Kidney (tissue), 14 donors: ENCODE data around the gene SAFB. TPM values are rescaled to one million over a fixed set of nuclear protein-coding genes. Genes with fewer than 3 reads are reported as not detected.
A peak's percentile ranks its signal among the peaks of the same experiment; 100 is the strongest.

Source experiments
- DNase-seq, 5 donors: peaks; one replicate each; pipeline ENCODE4 v3.0.0-alpha.2; 2013 to 2020
- FAIRE-seq: peaks from 2 replicates; lab custom pipeline; 2012; peaks lifted over from hg19 to GRCh38; lab: Jason Lieb, UNC
- H3K27ac ChIP-seq, 2 donors: one replicate each; pipeline ENCODE4 v1.7.0; 2013; ENCODE audit warnings: low read depth in 2 of 2, low read length in 2 of 2, inconsistent platforms in 1 of 2
- H3K27me3 ChIP-seq: one replicate; pipeline ENCODE4 v1.7.1; 2013; ENCODE audit warnings: low read length, inconsistent platforms; ENCODE audit not compliant: control insufficient read depth, insufficient read depth
- H3K36me3 ChIP-seq, 3 donors: one replicate each; pipeline versions ENCODE4 v1.7.0 to v1.7.1; 2013; ENCODE audit warnings: low read length in 3 of 3, control low read depth in 1 of 3, inconsistent platforms in 1 of 3; ENCODE audit not compliant: insufficient read depth in 3 of 3, control insufficient read depth in 2 of 3
- H3K4me1 ChIP-seq, 3 donors: one replicate each; pipeline versions ENCODE4 v1.7.0 to v1.7.1; 2013; ENCODE audit warnings: low read length in 3 of 3, inconsistent platforms in 1 of 3, low read depth in 1 of 3; ENCODE audit not compliant: control insufficient read depth in 2 of 3, insufficient read depth in 2 of 3
- H3K4me3 ChIP-seq, 3 donors: one replicate each; pipeline versions ENCODE4 v1.7.0 to v1.8.1; 2013; ENCODE audit warnings: low read length in 3 of 3, control low read depth in 1 of 3, inconsistent platforms in 1 of 3
- H3K9ac ChIP-seq, 3 donors: one replicate each; pipeline versions ENCODE4 v1.7.0 to v1.7.1; 2013; ENCODE audit warnings: low read length in 3 of 3, control low read depth in 1 of 3, inconsistent platforms in 1 of 3
- H3K9me3 ChIP-seq, 3 donors: one replicate each; pipeline versions ENCODE4 v1.7.0 to v1.7.1; 2013; ENCODE audit warnings: low read length in 3 of 3, control low read depth in 1 of 3, inconsistent platforms in 1 of 3; ENCODE audit not compliant: control insufficient read depth in 2 of 3, insufficient read depth in 1 of 3
- CTCF ChIP-seq: IDR thresholded peaks from 3 replicates; pipeline ENCODE4 v1.5.1; 2012; ENCODE audit warnings: mild to moderate bottlenecking, moderate library complexity, borderline replicate concordance; ENCODE audit not compliant: insufficient read depth; ENCODE audit errors: extremely low read depth
- intact Hi-C: fragments of 100-400 bp; cut with DNase I; formaldehyde crosslinking; loops from one replicate; pipeline ENCODE4 v1.11.1; 2022
- polyA plus RNA-seq: library from polyadenylated mRNA; stranded (reverse); fragments of 350-450 nt; fragmentation: Illumina TruSeq; extraction: RNeasy Lipid Tissue Mini Kit (QIAGEN cat#74804); gene quantifications from one replicate; pipeline ENCODE4 v1.2.3, GENCODE V29; 2014; ENCODE audit warnings: low read depth, low replicate concordance; ENCODE audit not compliant: insufficient read depth
- total RNA-seq: library from RNA; stranded (reverse); fragmentation: NEBNext Ultra II Directional; extraction: Animal tissue kit (Norgen Biotek cat#: 25700); gene quantifications from one replicate; pipeline ENCODE4 v1.2.1, GENCODE V29; 2021
- donor health status: control.
- donor health status: control.
- donor health status: control.
- donor health status: control.
- donor health status: control.
- donor health status: DM: yes; HTN: yes; CAD: no.
- donor health status: Normal renal cell carcinoma (clear cell type).

Gene SAFB
- total and polyA plus RNA-seq, 2 donors from 2014 or later = 35.0 to 88.6 TPM

- Histone ChIP-seq H3K36me3 (no peaks in the 10 kb centered on the region), H3K4me1 (peaks cover 0 to 12% (median 5%) of the 10 kb centered on the region in 3 donors), H3K27me3 (no peaks in the 10 kb centered on the region), H3K27ac (no peak overlapping the region), H3K9ac (no peak overlapping the region), H3K4me3 (no peak overlapping the region), H3K9me3 (no peaks in the 10 kb centered on the region)
- intact Hi-C loops = no loop called here
- DNase-seq (no peak), FAIRE-seq (no peak)
- no peak for TF ChIP-seq CTCF
These were observed 54.7 kb downstream of the SAFB start for GRCh38 chr19:5677580-5677979.

GRCh38 chr19:5678071-5678718 lies 55.3 kb downstream of the SAFB start:
- H3K9me3 ChIP-seq = no peaks in the 10 kb centered on the region
- no peaks in the 10 kb centered on the region for H3K36me3 ChIP-seq
- H3K4me1 ChIP-seq = peaks cover 0 to 12% (median 5%) of the 10 kb centered on the region in 3 donors
- FAIRE-seq (no peak), DNase-seq (peak in 1 of 5 donors; percentile 57)
- H3K27ac ChIP-seq = no peak overlapping the region
- H3K4me3 ChIP-seq = no peak overlapping the region
- no peak for TF ChIP-seq CTCF
- H3K9ac ChIP-seq = no peak overlapping the region
- H3K27me3 ChIP-seq = no peaks in the 10 kb centered on the region
- intact Hi-C loops = no loop called here

GRCh38 chr19:5679289-5680083 lies 56.6 kb downstream of the SAFB start:
- DNase-seq = peak in 2 of 5 donors; percentile 77 to 86
- TF ChIP-seq CTCF = no peak
- Histone ChIP-seq H3K4me1 (peaks cover 0 to 12% (median 5%) of the 10 kb centered on the region in 3 donors), H3K27ac (peak overlapping the region in 1 of 2 donors; percentile 94), H3K27me3 (no peaks in the 10 kb centered on the region), H3K9me3 (no peaks in the 10 kb centered on the region), H3K36me3 (no peaks in the 10 kb centered on the region), H3K9ac (peak overlapping the region; percentile 75 to 97 (median 92)), H3K4me3 (peak overlapping the region; percentile 79 to 99 (median 97))
- intact Hi-C loops = no loop called here
- FAIRE-seq = no peak
